ENCODE data around the gene C5orf47.

Gene C5orf47

GRCh38 chr5:173988554-173989431 is at the start of gene C5orf47:
TSS of gene C5orf47 (plus strand) at chr5:173989170. CDS start at chr5:173989264, 94 bp downstream.
- in situ Hi-C loops (cut with MboI; ENCODE audit: low sequenced_read_pairs) = no loop called here

- in situ Hi-C loops (cut with MboI; ENCODE audit: low sequenced_read_pairs) = no loop called here
Observed at GRCh38 chr5:173940269-173940668, 48.7 kb upstream of the C5orf47 start.

- in situ Hi-C loops (cut with MboI; ENCODE audit: low sequenced_read_pairs) = no loop called here
Observed at GRCh38 chr5:173941102-173941501, 47.9 kb upstream of the C5orf47 start.

- in situ Hi-C loops (cut with MboI; ENCODE audit: low sequenced_read_pairs) = no loop called here
Observed at GRCh38 chr5:173941758-173942401, 47.1 kb upstream of the C5orf47 start.

DNA sequence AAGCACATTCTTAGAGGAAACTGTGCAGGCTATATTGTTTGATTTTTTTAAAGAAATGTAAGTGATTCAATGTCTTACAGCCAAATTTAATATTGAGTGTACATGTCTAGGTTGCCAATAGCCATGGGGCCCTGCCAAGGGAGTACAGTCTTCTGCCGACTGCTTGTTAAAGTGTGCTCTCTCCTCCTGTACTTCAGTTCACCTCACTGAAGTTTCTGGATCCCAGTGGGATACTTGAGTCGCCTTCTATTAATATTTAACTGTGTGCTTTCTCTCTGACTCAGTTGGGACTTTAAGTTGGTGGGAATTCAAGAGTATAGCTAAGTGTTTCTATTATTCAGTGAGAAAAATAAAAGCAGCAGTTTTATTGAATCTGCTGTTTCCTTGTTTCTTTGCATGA is 44.5 kb upstream of the C5orf47 start:
- in situ Hi-C loops (cut with MboI; ENCODE audit: low sequenced_read_pairs) = no loop called here

DNA sequence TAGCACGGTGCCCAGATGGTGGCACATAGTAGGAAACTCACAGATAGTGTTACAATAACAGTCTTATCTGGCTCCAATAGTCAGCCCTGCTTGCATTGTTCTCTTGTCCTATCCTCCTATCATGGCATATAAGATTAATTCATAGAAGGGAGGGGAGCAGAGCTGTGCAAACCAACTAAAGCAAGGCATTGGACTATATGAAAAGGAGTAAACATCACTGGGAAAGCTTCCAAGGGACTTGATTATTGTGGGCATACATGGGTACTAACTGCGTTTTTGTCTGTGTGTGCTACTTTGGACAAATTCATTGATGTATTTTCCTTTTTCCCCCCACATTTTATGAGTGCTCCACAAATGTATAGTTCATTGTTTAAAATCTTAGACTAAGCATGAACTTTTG is 43.8 kb upstream of the C5orf47 start:
- in situ Hi-C loops (cut with MboI; ENCODE audit: low sequenced_read_pairs) = no loop called here

DNA sequence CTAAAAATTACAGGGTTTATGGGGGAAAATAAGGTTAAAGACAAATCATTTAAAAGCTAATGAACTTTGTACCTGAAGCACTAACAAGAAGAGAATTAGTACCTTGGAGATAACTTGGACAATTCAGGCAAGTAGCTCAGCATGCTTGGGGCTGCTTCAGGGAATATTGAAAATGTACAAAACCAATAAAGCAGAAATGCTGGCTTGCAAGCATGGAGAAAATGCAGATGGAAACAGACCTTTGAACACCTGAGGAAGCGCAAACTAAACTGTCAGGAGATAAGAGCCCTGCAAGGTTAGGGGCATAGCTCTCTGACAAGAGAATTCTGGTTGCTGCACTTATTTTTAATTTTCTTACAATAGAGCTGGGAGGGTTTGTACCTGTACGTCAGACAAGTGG is 42.6 kb upstream of the C5orf47 start:
- in situ Hi-C loops (cut with MboI; ENCODE audit: low sequenced_read_pairs) = no loop called here

- in situ Hi-C loops (cut with MboI; ENCODE audit: low sequenced_read_pairs) = loop anchor here (25.0 kb wide), 1 partner anchor 339 kb away; the partner anchor contains the start of gene BOD1
Observed at GRCh38 chr5:173950829-173951228, 38.1 kb upstream of the C5orf47 start.

DNA sequence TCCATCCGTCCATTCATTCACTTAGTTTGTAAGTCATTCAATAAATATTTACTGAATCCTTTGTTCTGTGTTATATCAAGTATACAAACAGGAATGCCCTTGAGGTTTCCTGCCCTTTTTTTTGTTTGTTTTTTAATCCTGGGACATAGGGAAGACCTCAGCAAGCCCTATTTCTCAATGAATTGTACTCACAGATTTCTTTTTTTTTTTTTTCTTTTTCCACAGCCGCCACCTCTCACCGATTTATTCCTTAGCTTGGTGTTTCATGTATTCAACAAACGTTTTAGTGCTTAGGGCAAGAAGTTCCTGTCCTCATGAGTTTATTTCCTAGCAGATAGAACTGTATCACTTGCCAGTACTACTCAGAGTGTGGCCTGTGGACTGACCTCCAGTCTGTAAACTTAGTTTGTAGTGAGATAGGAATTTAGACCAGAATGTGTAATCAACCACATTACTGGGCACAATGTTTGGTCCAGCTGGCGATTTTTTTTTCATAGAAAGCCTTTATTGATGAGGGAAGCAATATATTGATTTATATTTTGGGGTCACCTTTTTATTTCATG is 35.4 kb upstream of the C5orf47 start:
- in situ Hi-C loops (cut with MboI; ENCODE audit: low sequenced_read_pairs) = loop anchor here (25.0 kb wide), 1 partner anchor 341 kb away; the partner anchor contains the start of gene BOD1

DNA sequence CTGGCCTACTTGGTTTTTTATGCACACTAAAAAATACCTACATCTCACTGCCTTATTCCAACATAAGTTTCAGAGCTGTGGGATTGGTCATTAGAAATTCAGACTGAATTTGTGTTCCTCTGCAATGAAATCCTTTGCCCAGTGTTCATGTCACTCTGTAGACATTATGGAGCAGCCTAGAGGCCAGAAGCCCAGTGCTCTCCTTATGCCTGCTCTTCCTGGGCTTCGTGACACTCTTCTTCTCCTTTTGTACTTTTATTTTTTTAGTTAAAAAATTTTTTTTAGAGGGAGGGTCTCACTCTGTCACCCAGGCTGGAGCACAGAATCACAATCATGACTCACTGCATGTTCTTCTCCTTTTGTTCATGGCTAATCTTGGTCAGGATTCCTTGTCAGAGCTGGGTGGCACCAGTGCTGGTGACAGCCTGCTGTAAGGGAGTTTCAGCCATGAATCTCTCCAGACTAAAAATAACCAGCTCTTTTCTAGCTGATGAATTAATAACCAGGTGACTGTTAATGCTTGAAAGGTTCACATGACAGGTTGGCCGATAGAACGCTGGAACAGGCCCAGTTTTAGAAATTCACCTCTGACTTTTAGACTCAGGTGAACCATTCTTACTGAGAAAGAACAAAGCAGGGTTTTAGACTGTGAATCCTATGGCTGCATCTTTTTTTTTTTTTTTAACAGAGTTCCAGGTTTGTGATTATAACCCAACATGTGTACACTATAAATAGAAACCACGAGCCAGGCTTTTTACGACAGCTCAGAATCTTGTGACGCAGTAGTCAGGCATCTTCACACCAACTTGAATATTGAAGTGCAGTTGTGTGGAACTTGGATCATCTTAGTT is 34.1 kb upstream of the C5orf47 start:
- in situ Hi-C loops (cut with MboI; ENCODE audit: low sequenced_read_pairs) = loop anchor here (25.0 kb wide), 1 partner anchor 343 kb away; the partner anchor contains the start of gene BOD1

DNA sequence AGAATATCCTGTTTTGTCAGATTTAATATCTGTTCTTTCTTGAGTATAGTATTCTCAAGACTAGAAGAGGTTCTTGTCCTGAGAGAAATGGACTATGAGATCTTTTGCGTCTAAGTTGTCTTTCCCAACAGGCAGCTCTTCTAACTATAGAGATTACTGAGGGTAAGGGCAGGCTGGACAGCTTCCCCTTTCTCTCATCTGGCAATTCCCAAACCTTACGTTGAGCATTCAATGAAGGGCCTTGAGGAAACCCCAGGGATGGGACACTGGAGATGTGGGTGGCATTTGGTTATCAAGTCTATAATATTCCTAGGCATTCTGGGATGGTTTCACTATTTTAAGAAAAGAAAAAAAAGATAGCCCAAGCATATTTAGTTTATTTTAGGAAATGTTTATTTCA is 28.0 kb upstream of the C5orf47 start:
- in situ Hi-C loops (cut with MboI; ENCODE audit: low sequenced_read_pairs) = loop anchor here (25.0 kb wide), 1 partner anchor 349 kb away; the partner anchor contains the start of gene BOD1

DNA sequence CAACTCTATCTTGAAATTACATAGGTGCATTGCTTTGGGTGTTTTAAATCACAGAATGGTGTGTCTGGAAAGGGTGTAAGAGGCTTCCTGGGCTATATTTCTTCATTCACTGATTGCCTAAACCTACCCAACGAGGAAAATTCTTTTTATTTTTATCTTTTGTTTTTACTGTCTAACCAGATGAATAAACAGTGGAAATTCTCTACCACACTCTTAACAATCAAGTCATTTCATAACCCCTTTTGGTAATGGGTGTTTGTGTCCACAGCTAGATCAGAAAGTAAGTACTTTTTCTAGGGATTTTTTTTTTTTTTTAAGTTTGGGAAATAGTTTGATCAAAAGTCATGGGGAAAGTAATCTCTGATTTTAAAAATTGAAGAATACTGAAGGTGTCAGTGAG is 27.6 kb upstream of the C5orf47 start:
- in situ Hi-C loops (cut with MboI; ENCODE audit: low sequenced_read_pairs) = loop anchor here (25.0 kb wide), 1 partner anchor 349 kb away; the partner anchor contains the start of gene BOD1

GRCh38 chr5:173962436-173962972 is 26.5 kb upstream of the C5orf47 start:
- in situ Hi-C loops (cut with MboI; ENCODE audit: low sequenced_read_pairs) = loop anchor here (25.0 kb wide), 1 partner anchor 350 kb away; the partner anchor contains the start of gene BOD1

DNA sequence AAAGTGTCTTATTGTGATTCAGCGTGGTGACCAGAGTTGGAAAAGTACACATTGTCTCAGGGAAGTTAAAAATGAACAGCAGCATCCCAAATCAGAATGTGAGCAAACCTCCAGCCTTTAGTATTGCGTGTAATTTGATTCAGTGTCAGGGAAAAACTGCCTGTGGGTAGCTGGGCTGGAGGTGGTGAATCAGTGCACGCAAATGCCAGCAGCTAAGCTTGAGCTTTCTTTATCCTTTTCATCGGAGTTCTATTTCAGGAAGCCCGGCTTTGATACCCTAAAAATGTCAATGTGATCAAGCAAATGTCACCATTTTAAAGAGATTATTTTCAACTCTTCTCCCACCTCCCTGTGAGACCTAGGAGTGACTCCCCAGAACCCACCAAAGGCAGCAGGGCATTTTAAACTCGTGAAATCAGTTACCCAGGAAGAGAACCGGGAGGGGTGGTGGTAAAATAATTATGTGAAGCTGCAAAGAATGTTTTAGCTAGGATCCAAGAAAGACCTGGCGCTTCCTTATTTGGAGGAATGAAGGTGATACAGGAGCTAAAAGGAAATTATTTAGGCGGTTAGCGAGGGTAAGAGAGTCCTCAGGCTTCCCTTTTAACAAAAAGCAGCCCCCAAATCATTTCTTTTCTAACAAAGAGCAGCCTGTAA is 25.7 kb upstream of the C5orf47 start:
- in situ Hi-C loops (cut with MboI; ENCODE audit: low sequenced_read_pairs) = loop anchor here (25.0 kb wide), 1 partner anchor 351 kb away; the partner anchor contains the start of gene BOD1

- in situ Hi-C loops (cut with MboI; ENCODE audit: low sequenced_read_pairs) = loop anchor here (25.0 kb wide), 1 partner anchor 352 kb away; the partner anchor contains the start of gene BOD1
Observed at GRCh38 chr5:173963867-173964441, 25.0 kb upstream of the C5orf47 start.

GRCh38 chr5:173964506-173964905 is 24.5 kb upstream of the C5orf47 start:
- in situ Hi-C loops (cut with MboI; ENCODE audit: low sequenced_read_pairs) = loop anchor here (25.0 kb wide), 1 partner anchor 352 kb away; the partner anchor contains the start of gene BOD1

DNA sequence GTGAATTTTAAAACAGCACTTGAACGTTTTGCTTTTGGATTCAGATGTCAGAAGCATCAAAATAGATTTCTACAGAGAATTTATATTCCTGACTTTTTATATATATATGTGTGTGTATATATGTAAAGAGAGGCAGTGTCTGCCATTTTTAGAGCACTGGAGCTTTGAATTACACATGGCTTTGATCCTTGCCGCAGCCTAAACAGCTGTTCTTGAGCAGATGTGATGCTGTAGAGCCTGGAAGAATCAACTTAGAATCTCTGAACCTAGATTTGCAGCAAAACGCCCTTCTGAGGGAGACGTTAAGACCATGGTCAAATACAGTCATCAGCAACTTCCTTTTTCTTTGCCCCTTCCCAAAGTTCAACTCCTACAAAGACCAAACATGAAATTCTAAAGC is 21.7 kb upstream of the C5orf47 start:
- in situ Hi-C loops (cut with MboI; ENCODE audit: low sequenced_read_pairs) = loop anchor here (25.0 kb wide), 1 partner anchor 355 kb away; the partner anchor contains the start of gene BOD1

DNA sequence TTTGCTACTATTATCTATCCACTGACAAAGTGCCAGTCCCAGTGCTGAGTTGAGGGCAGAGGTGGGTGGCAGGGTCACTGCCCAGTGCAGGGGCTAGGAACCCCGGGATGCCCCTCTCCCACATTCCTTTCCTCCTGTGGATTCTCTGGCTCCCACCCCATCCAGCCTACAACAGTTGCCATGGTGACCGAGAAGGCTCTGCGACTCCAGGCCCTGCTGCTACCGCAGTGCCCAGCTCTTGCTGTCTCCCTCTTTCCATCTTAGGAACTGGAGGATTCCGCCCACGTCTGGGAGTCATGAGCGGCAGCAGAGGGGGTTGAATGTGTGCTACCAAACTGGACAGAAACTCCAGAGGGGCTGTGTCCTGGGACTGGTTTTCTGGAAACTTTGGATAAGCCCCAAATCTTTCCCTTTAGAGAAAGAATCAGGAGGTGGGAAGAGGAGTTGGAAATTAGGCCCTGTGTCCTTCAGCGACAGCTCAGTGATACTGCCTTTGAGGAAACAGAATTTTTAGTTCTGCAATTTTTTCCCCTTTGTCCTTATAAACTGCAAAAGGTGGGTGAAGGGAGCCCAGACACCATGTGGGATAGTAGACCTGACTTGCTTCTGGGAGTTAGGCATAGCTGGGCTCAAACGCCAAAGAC is 20.7 kb upstream of the C5orf47 start:
- in situ Hi-C loops (cut with MboI; ENCODE audit: low sequenced_read_pairs) = loop anchor here (25.0 kb wide), 1 partner anchor 356 kb away; the partner anchor contains the start of gene BOD1

All from hTERT RPE-1 (cell line).